K562 (cell line): ENCODE measurements around the gene ADCY4. TPM values are rescaled to one million over a fixed set of nuclear protein-coding genes. Genes with fewer than 3 reads are reported as not detected.

ENCODE experiments used
- HDAC1 ChIP-seq, 2 experiments: fragments of 450-650 bp; IDR thresholded peaks; 2 replicates each; pipeline ENCODE4 v1.6.1; 2016 to 2017; ENCODE audit warnings: inconsistent platforms in 1 of 2, mild to moderate bottlenecking in 1 of 2, moderate library complexity in 1 of 2
- HDAC2 ChIP-seq: fragments of 450-650 bp; IDR thresholded peaks from 2 replicates; pipeline ENCODE4 v1.6.1; 2016; ENCODE audit warnings: mild to moderate bottlenecking
- L3MBTL2 ChIP-seq: fragments of 450-650 bp; IDR thresholded peaks from 2 replicates; pipeline ENCODE4 v1.6.1; 2016; ENCODE audit warnings: mild to moderate bottlenecking, moderate library complexity
- NFE2 ChIP-seq: IDR thresholded peaks from 2 replicates; pipeline ENCODE4 v1.6.1; 2014; ENCODE audit warnings: antibody characterized with exemption, low read depth
- PHF8 ChIP-seq: fragments of 200-600 bp; sonication (generic); IDR thresholded peaks from 2 replicates; pipeline ENCODE4 v1.6.1; 2012; ENCODE audit warnings: mixed run types, mild to moderate bottlenecking, inconsistent platforms, low read length, moderate library complexity, borderline replicate concordance
- TOE1 ChIP-seq, 2 experiments: fragments of 450-650 bp in 1 of 2; sonication (generic) in 1 of 2; formaldehyde crosslinking in 1 of 2; IDR thresholded peaks; 2 replicates each; pipeline versions ENCODE4 v1.7.1 to v1.8.0; 2016 to 2022; ENCODE audit warnings: borderline replicate concordance in 2 of 2, mild to moderate bottlenecking in 2 of 2, antibody characterized with exemption in 1 of 2, inconsistent platforms in 1 of 2, low read depth in 1 of 2, missing genetic modification reagents in 1 of 2, moderate library complexity in 1 of 2
- ZBTB7A ChIP-seq: IDR thresholded peaks from 2 replicates; pipeline ENCODE4 v1.6.1; 2011; ENCODE audit warnings: low read depth, mild to moderate bottlenecking, low read length, moderate library complexity, borderline replicate concordance; ENCODE audit not compliant: control insufficient read depth
- ZNF274 ChIP-seq: IDR thresholded peaks from 2 replicates; pipeline ENCODE4 v1.6.1; 2011; ENCODE audit warnings: low read depth, mild to moderate bottlenecking, low read length, moderate library complexity, borderline replicate concordance
- ZNF384 ChIP-seq: IDR thresholded peaks from 2 replicates; pipeline ENCODE4 v1.6.1; 2012; ENCODE audit warnings: low read depth, low read length, improper control_type of control experiment
- polyA plus RNA-seq, 8 experiments: library from polyadenylated mRNA; depleted of rRNA in 4 of 8; stranded (reverse) in 5 of 8; unstranded in 3 of 8; fragments of >200 nt; fragmentation: Nextera tagmentation in 2 of 8; fragmentation: Illumina TruSeq in 1 of 8; extraction: Ambion mirVana in 2 of 8; extraction: Trizol in 1 of 8; gene quantifications; 2 replicates each; pipeline versions ENCODE4 v1.2.1 to v1.2.3, GENCODE V29; 2011 to 2014; ENCODE audit warnings: inconsistent platforms in 1 of 8, missing spikeins in 1 of 8
- total RNA-seq, 7 experiments: library from RNA; depleted of rRNA in 6 of 7; stranded (reverse); fragments of >200 nt in 6 of 7; fragmentation: Illumina TruSeq in 2 of 7; extraction: Trizol in 2 of 7; gene quantifications; 2 replicates each; pipeline versions ENCODE4 v1.2.1 to v1.2.3, GENCODE V29; 2011 to 2021; ENCODE audit warnings: low replicate concordance in 1 of 7
- TF ChIP-seq, protein P1 (sequence below): fragments of 450-650 bp; formaldehyde crosslinking; IDR thresholded peaks from 2 replicates; pipeline ENCODE4 v1.4.0; 2022; ENCODE audit warnings: missing genetic modification characterization
- TF ChIP-seq, protein P2 (sequence below), 2 experiments: fragments of 450-650 bp; IDR thresholded peaks; 2 replicates each; pipeline ENCODE4 v1.6.1; 2016; ENCODE audit warnings: mild to moderate bottlenecking in 2 of 2, borderline replicate concordance in 1 of 2, low read depth in 1 of 2, moderate library complexity in 1 of 2
- TF ChIP-seq, protein P3 (sequence below): fragments of 450-650 bp; IDR thresholded peaks from 2 replicates; pipeline ENCODE4 v1.6.1; 2018; ENCODE audit not compliant: partially characterized antibody

The ADCY4 gene
- total and polyA plus RNA-seq, 9 of the 15 experiments (the other 6 are each of a cell fraction or from before 2014, with no cell fraction given) = 0.04 to 0.31 (median 0.15) TPM; not detected in 2

DNA sequence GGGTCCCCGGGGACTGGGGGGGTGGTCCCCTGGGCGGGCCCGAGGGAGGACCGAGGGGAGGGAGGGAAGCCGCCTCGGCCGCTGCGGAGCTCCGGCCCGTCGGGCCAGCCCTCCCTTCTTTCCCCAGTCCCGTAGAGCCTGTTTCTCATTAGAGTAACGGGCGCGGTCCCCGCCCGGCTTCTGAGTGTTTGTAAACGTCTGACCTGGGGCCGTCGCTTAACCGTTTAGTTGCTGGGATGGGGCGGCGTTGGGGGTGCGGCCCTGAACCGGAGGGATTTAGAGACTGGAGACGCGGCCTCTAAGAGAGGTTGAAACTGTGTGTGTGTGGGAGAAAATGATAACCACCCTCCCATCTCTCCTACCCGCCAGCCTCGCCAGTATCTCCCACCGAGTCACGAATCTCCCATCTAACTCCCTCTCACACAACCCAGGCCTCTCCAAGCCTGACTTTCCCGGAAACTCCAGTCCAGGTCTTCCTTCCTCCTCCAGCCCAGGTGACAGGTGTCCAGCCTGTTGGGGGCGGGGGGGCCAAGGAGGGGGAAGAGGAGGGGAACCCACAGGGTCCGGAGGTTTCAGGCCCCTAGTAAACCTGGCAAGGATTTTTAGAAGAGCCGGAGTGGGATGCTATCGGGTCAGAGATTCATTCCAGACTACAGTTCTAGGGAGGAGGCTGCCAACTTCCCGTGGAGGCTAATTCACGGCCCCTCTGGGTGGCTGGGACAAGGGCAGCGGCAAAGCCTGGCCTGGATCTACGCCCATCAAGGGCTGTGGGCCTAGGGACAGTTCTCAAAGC, 32.0 kb upstream of the ADCY4 start (continued):
- TF ChIP-seq, protein P1, sequence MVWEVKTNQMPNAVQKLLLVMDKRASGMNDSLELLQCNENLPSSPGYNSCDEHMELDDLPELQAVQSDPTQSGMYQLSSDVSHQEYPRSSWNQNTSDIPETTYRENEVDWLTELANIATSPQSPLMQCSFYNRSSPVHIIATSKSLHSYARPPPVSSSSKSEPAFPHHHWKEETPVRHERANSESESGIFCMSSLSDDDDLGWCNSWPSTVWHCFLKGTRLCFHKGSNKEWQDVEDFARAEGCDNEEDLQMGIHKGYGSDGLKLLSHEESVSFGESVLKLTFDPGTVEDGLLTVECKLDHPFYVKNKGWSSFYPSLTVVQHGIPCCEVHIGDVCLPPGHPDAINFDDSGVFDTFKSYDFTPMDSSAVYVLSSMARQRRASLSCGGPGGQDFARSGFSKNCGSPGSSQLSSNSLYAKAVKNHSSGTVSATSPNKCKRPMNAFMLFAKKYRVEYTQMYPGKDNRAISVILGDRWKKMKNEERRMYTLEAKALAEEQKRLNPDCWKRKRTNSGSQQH (CRISPR knock-in tag) = no peak
- TF ChIP-seq ZNF384 (peak; percentile 12; the same call in 1 of the 2 replicates), HDAC2 (0 out of 2 replicates have a peak, but pooled peaks have one; percentile 14), L3MBTL2 (peak; percentile 25; the same call in 1 of the 2 replicates), PHF8 (peak; percentile 40; the same call in 1 of the 2 replicates), NFE2 (no peak), HDAC1 (IDR thresholded peaks at IDR 0.05) (0 out of 4 replicates have a peak, but pooled peaks of 1 of the 2 experiments have one; percentile 22), ZNF274 (no peak), TOE1 (IDR thresholded peaks at IDR 0.05; ENCODE audit: borderline replicate concordance) (peak; percentile 89), TOE1 (CRISPR knock-in tag; IDR thresholded peaks at IDR 0.05; ENCODE audit: borderline replicate concordance, low read depth) (no peak), ZBTB7A (peak; percentile 60; the same call in 1 of the 2 replicates)
- TF ChIP-seq, protein P2, sequence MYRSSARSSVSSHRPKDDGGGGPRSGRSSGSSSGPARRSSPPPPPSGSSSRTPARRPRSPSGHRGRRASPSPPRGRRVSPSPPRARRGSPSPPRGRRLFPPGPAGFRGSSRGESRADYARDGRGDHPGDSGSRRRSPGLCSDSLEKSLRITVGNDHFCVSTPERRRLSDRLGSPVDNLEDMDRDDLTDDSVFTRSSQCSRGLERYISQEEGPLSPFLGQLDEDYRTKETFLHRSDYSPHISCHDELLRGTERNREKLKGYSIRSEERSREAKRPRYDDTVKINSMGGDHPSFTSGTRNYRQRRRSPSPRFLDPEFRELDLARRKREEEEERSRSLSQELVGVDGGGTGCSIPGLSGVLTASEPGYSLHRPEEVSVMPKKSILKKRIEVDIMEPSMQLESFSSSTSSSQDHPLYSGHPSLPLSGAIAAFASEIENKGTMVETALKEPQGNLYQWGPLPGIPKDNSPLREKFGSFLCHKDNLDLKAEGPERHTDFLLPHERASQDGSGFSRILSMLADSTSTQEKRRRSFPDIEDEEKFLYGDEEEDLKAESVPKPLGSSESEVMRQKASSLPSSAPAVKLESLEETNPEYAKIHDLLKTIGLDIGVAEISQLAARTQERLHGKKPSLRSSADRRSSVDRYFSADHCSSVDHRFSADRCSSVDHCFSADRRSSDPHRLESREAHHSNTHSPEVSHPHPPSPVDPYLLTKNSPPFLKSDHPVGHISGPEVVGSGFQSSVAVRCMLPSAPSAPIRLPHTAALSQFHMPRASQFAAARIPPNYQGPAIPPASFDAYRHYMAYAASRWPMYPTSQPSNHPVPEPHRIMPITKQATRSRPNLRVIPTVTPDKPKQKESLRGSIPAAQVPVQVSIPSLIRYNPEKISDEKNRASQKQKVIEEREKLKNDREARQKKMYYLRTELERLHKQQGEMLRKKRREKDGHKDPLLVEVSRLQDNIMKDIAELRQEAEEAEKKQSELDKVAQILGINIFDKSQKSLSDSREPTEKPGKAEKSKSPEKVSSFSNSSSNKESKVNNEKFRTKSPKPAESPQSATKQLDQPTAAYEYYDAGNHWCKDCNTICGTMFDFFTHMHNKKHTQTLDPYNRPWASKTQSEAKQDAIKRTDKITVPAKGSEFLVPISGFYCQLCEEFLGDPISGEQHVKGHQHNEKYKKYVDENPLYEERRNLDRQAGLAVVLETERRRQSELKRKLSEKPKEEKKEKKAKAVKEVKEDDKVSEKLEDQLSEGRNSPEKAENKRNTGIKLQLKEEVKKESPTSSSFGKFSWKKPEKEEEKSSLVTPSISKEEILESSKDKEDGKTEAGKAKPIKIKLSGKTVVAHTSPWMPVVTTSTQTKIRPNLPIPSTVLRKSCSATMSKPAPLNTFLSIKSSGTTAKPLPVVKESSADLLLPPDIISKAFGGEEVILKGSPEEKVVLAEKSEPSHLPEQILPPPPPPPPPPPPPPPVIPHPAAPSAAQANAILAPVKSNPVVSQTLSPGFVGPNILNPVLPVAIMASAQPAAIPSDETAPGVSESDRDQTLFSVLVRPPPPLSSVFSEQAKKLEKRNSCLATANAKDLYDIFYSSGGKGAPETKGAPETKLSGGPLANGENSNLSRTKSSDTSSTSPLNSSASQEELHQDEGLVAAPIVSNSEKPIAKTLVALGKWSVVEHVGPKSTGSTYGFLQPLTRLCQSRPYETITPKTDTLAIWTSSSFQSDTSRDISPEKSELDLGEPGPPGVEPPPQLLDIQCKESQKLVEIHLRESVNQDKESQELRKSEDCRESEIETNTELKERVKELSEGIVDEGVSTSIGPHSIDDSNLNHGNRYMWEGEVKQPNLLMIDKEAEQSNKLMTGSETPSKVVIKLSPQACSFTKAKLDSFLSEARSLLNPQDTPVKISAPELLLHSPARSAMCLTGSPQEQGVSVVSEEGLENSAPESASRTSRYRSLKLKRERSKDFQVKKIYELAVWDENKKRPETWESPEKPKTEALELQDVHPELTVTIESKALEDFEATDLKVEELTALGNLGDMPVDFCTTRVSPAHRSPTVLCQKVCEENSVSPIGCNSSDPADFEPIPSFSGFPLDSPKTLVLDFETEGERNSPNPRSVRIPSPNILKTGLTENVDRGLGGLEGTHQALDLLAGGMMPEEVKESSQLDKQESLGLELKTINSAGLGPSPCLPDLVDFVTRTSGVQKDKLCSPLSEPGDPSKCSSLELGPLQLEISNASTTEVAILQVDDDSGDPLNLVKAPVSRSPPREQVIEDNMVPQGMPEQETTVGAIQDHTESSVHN (IDR thresholded peaks at IDR 0.05; ENCODE audit: borderline replicate concordance in 1 of 2, low read depth in 1 of 2) = no peak
- TF ChIP-seq, protein P3, sequence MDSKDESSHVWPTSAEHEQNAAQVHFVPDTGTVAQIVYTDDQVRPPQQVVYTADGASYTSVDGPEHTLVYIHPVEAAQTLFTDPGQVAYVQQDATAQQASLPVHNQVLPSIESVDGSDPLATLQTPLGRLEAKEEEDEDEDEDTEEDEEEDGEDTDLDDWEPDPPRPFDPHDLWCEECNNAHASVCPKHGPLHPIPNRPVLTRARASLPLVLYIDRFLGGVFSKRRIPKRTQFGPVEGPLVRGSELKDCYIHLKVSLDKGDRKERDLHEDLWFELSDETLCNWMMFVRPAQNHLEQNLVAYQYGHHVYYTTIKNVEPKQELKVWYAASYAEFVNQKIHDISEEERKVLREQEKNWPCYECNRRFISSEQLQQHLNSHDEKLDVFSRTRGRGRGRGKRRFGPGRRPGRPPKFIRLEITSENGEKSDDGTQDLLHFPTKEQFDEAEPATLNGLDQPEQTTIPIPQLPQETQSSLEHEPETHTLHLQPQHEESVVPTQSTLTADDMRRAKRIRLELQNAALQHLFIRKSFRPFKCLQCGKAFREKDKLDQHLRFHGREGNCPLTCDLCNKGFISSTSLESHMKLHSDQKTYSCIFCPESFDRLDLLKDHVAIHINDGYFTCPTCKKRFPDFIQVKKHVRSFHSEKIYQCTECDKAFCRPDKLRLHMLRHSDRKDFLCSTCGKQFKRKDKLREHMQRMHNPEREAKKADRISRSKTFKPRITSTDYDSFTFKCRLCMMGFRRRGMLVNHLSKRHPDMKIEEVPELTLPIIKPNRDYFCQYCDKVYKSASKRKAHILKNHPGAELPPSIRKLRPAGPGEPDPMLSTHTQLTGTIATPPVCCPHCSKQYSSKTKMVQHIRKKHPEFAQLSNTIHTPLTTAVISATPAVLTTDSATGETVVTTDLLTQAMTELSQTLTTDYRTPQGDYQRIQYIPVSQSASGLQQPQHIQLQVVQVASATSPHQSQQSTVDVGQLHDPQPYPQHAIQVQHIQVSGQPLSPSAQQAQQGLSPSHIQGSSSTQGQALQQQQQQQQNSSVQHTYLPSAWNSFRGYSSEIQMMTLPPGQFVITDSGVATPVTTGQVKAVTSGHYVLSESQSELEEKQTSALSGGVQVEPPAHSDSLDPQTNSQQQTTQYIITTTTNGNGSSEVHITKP = peak; percentile 3
